Endothelial cell of umbilical vein (primary cell): ENCODE results near the gene EIF2S2.

Experiments used
- CTCF ChIP-seq, 2 donors: IDR thresholded peaks; 1 replicate in 1 of 2; 2 replicates in 1 of 2; pipeline ENCODE4 v1.5.1; 2011; ENCODE audit warnings: low read length in 2 of 2, mild to moderate bottlenecking in 2 of 2, moderate library complexity in 2 of 2, control low read depth in 1 of 2, inconsistent platforms in 1 of 2, low read depth in 1 of 2; ENCODE audit not compliant: insufficient read depth in 1 of 2; ENCODE audit errors: extremely low read depth in 1 of 2
- POLR2AphosphoS5 ChIP-seq: IDR thresholded peaks from 2 replicates; pipeline ENCODE4 v1.6.1; 2012; ENCODE audit warnings: low read depth, mild to moderate bottlenecking, control low read depth, low read length, moderate library complexity; ENCODE audit not compliant: insufficient read depth

- TF ChIP-seq POLR2AphosphoS5 (no peak), CTCF (IDR thresholded peaks at IDR 0.05; ENCODE audit: extremely low read depth in 1 of 2, insufficient read depth in 1 of 2, low read depth in 1 of 2, low read length in 2 of 2) (no peak)
Observed at GRCh38 chr20:34045294-34045693, 66.7 kb downstream of the EIF2S2 start.
